ENCODE data around the gene UHMK1. TPM values are rescaled to one million over a fixed set of nuclear protein-coding genes. Genes with fewer than 3 reads are reported as not detected.
"Not testable (repeated sequence)": the region's sequence is repeated elsewhere in the genome, so short reads cannot be mapped to it uniquely, and the experiment has no call there.

Gene UHMK1
- 44.0 TPM for polyA plus RNA-seq (ENCODE audit: insufficient read length)
- long read RNA-seq, donor 1, full-length matches to known transcripts: 13 of 13 reads
- long read RNA-seq, donor 1, partial matches to known transcripts: 0 of 13 reads
- long read RNA-seq, donor 1, other reads (novel, unspliced or antisense): 0 of 13 reads
- long read RNA-seq, donor 2, full-length matches to known transcripts: 6 of 6 reads
- long read RNA-seq, donor 2, partial matches to known transcripts: 0 of 6 reads
- long read RNA-seq, donor 2, other reads (novel, unspliced or antisense): 0 of 6 reads
- long read RNA-seq, donor 3, full-length matches to known transcripts: 7 of 7 reads
- long read RNA-seq, donor 3, partial matches to known transcripts: 0 of 7 reads
- long read RNA-seq, donor 3, other reads (novel, unspliced or antisense): 0 of 7 reads
- long read RNA-seq, donor 4: 0 reads
- long read RNA-seq, donor 5, full-length matches to known transcripts: 2 of 2 reads
- long read RNA-seq, donor 5, partial matches to known transcripts: 0 of 2 reads
- long read RNA-seq, donor 5, other reads (novel, unspliced or antisense): 0 of 2 reads
- long read RNA-seq, donor 6, full-length matches to known transcripts: 3 of 3 reads
- long read RNA-seq, donor 6, partial matches to known transcripts: 0 of 3 reads
- long read RNA-seq, donor 6, other reads (novel, unspliced or antisense): 0 of 3 reads
- long read RNA-seq, donor 7, full-length matches to known transcripts: 3 of 19 reads
- long read RNA-seq, donor 7, partial matches to known transcripts: 16 of 19 reads
- long read RNA-seq, donor 7, other reads (novel, unspliced or antisense): 0 of 19 reads
- long read RNA-seq, donor 8, full-length matches to known transcripts: 7 of 7 reads
- long read RNA-seq, donor 8, partial matches to known transcripts: 0 of 7 reads
- long read RNA-seq, donor 8, other reads (novel, unspliced or antisense): 0 of 7 reads

GRCh38 chr1:162497723-162498495, at the start of gene UHMK1:
Gene UHMK1 (plus strand): TSS chr1:162497818. CDS start chr1:162498001, 183 bp downstream.
- DNase-seq: peak; percentile 94

GRCh38 chr1:162454361-162454760, 43.3 kb upstream of the UHMK1 start:
- DNase-seq: not testable (repeated sequence)

- no peak for DNase-seq
Measured at GRCh38 chr1:162456323-162456722, 41.3 kb upstream of the UHMK1 start.

GRCh38 chr1:162458236-162458635, 39.4 kb upstream of the UHMK1 start:
- no peak for DNase-seq

GRCh38 chr1:162462425-162462824, 35.2 kb upstream of the UHMK1 start:
- DNase-seq: not testable (repeated sequence)

- DNase-seq: no peak
Measured at GRCh38 chr1:162463021-162463420, 34.6 kb upstream of the UHMK1 start.

GRCh38 chr1:162466797-162467196, 30.8 kb upstream of the UHMK1 start:
- DNase-seq: no peak

- DNase-seq: no peak
Measured at GRCh38 chr1:162470216-162470615, 27.4 kb upstream of the UHMK1 start.

- DNase-seq: no peak
Measured at GRCh38 chr1:162471290-162471853, 26.2 kb upstream of the UHMK1 start.

- no peak for DNase-seq
Measured at GRCh38 chr1:162475089-162475488, 22.5 kb upstream of the UHMK1 start.

- DNase-seq: no peak
Measured at GRCh38 chr1:162475539-162476185, 22.0 kb upstream of the UHMK1 start.

GRCh38 chr1:162476620-162477019, 21.0 kb upstream of the UHMK1 start:
- DNase-seq: no peak

GRCh38 chr1:162485236-162485635, 12.4 kb upstream of the UHMK1 start:
- no peak for DNase-seq

GRCh38 chr1:162487241-162487640, 10.4 kb upstream of the UHMK1 start:
- no peak for DNase-seq

GRCh38 chr1:162488219-162488618, 9.4 kb upstream of the UHMK1 start:
- DNase-seq: no peak

GRCh38 chr1:162495531-162496233, 1.9 kb upstream of the UHMK1 start:
- not testable (repeated sequence) for DNase-seq

GRCh38 chr1:162497104-162497722, 405 bp upstream of the UHMK1 start:
- DNase-seq: no peak

- DNase-seq: no peak
Measured at GRCh38 chr1:162498496-162498810, 835 bp downstream of the UHMK1 start.

- DNase-seq: no peak
Measured at GRCh38 chr1:162500805-162501204, 3.2 kb downstream of the UHMK1 start.

GRCh38 chr1:162502077-162502476, 4.5 kb downstream of the UHMK1 start:
- no peak for DNase-seq

Measured in left kidney (tissue), 8 donors.